OCI-LY7 (cell line): ENCODE data around the gene PLXNB2. TPM values are rescaled to one million over a fixed set of nuclear protein-coding genes. Genes with fewer than 3 reads are reported as not detected.
A peak's percentile ranks its signal among the peaks of the same experiment; 100 is the strongest.

ENCODE experiments used
- BruUV-seq: library from RNA; stranded (reverse); fragments of 400-500 nt; replicated peaks from 2 replicates; lab custom pipeline; 2021; lab: Mats Ljungman, UMichigan
- CTCF ChIA-PET: fragments of 300-600 bp; sonication (Branson Sonifier 250); formaldehyde crosslinking; loops from one replicate; lab custom pipeline; 2022; ENCODE audit warnings: antibody characterized with exemption; ENCODE audit not compliant: unreplicated experiment; lab: Charles Lee
- POLR2A ChIA-PET: fragments of 300-600 bp; sonication (Branson Sonifier 250); formaldehyde crosslinking; loops from one replicate; lab custom pipeline; 2022; ENCODE audit warnings: antibody characterized with exemption; lab: Charles Lee
- DNase-seq: peaks from one replicate; pipeline ENCODE4 v3.0.0-alpha.2; 2015; ENCODE audit warnings: low spot score
- H2AFZ ChIP-seq: fragments of 200-600 bp; sonication (generic), shearing (Covaris generic); 2 replicates; pipeline ENCODE4 v1.6.1; 2014; ENCODE audit warnings: mild to moderate bottlenecking, antibody characterized with exemption, low read length, moderate library complexity
- H3K27ac ChIP-seq: fragments of 200-600 bp; sonication (generic); 2 replicates; pipeline ENCODE4 v1.5.1; 2014; ENCODE audit warnings: mixed run types, low read depth, mild to moderate bottlenecking, moderate library complexity, low read length, inconsistent platforms; ENCODE audit not compliant: poor library complexity, severe bottlenecking
- H3K36me3 ChIP-seq: fragments of 200-600 bp; sonication (generic); 2 replicates; pipeline ENCODE4 v1.6.1; 2014; ENCODE audit warnings: mild to moderate bottlenecking, antibody characterized with exemption, low read length, moderate library complexity, mixed read lengths; ENCODE audit not compliant: insufficient read depth
- H3K4me1 ChIP-seq: fragments of 200-600 bp; sonication (generic); 2 replicates; pipeline ENCODE4 v1.5.1; 2014; ENCODE audit warnings: mild to moderate bottlenecking, low read length; ENCODE audit not compliant: insufficient read depth, poor library complexity, severe bottlenecking
- H3K4me2 ChIP-seq: fragments of 200-600 bp; sonication (generic); 2 replicates; pipeline ENCODE4 v1.6.1; 2014; ENCODE audit warnings: mild to moderate bottlenecking, low read length
- H3K4me3 ChIP-seq: fragments of 200-600 bp; sonication (generic); 2 replicates; pipeline ENCODE4 v1.5.1; 2014; ENCODE audit warnings: mild to moderate bottlenecking, low read depth, low read length; ENCODE audit not compliant: poor library complexity, severe bottlenecking
- H3K79me2 ChIP-seq: fragments of 200-600 bp; sonication (generic); 2 replicates; pipeline ENCODE4 v1.6.1; 2016; ENCODE audit warnings: low read depth, mild to moderate bottlenecking, low read length, moderate library complexity, mixed read lengths; ENCODE audit not compliant: insufficient read depth
- H3K9me2 ChIP-seq: fragments of 200-600 bp; sonication (generic); 2 replicates; pipeline ENCODE4 v1.6.1; 2016; ENCODE audit warnings: mild to moderate bottlenecking, low read length, mixed read lengths; ENCODE audit not compliant: insufficient read depth
- H3K9me3 ChIP-seq: fragments of 200-600 bp; sonication (generic); 2 replicates; pipeline ENCODE4 v1.6.1; 2014; ENCODE audit warnings: mild to moderate bottlenecking, mixed run types, low read length, mixed read lengths
- H4K20me1 ChIP-seq: fragments of 200-600 bp; sonication (generic); 2 replicates; pipeline ENCODE4 v1.6.1; 2014; ENCODE audit warnings: mild to moderate bottlenecking, antibody characterized with exemption, low read length, moderate library complexity, mixed read lengths; ENCODE audit not compliant: insufficient read depth
- CTCF ChIP-seq: fragments of 200-600 bp; sonication (generic); conservative IDR thresholded peaks from 2 replicates; pipeline ENCODE4 v1.5.1; 2014; ENCODE audit warnings: mild to moderate bottlenecking, antibody characterized with exemption, low read length, moderate library complexity, mixed read lengths
- EZH2phosphoT487 ChIP-seq: fragments of 200-600 bp; sonication (generic); IDR thresholded peaks from 2 replicates; pipeline ENCODE4 v1.6.1; 2018; ENCODE audit warnings: low read depth, borderline replicate concordance, mild to moderate bottlenecking, mixed run types, antibody characterized with exemption, low read length, moderate library complexity, mixed read lengths
- intact Hi-C: fragments of 100-400 bp; cut with micrococcal nuclease; formaldehyde crosslinking; loops from one replicate; pipeline ENCODE4 v1.10.0; 2022; ENCODE audit not compliant: unreplicated experiment
- total RNA-seq, 2 experiments: library from RNA; depleted of rRNA in 1 of 2; stranded (reverse); fragments of >200 nt in 1 of 2; shearing (Covaris generic) in 1 of 2; gene quantifications; 2 replicates each; pipeline ENCODE4 v1.2.3, GENCODE V29; 2014 to 2022

Gene PLXNB2
- total RNA-seq, 2 experiments from 2014 or later: 10.7 to 39.2 TPM

- H3K4me1 ChIP-seq: peaks cover 16% of the 10 kb centered on the region
- no peak overlapping the region for H3K4me3 ChIP-seq
- peaks cover 16% of the 10 kb centered on the region; the same call in 1 of the 2 replicates for H3K36me3 ChIP-seq
- no peak for TF ChIP-seq EZH2phosphoT487
- peak; percentile 94 for TF ChIP-seq CTCF
- ChIA-PET CTCF (interaction anchor here (0.6 to 1.5 kb wide), 13 partner anchors 12 to 150 kb away, joined by 3 to 20 read pairs (median 6); partner anchors contain the start of gene TUBGCP6), POLR2A (interaction anchor here (0.5 to 1.1 kb wide), 6 partner anchors 8 to 416 kb away, joined by 3 to 5 read pairs (median 4); no protein-coding TSS in a partner anchor)
- DNase-seq: peak; percentile 86
- peaks cover 5% of the 10 kb centered on the region; the same call in 1 of the 2 replicates for H3K9me3 ChIP-seq
- peak overlapping the region; percentile 40 for H3K27ac ChIP-seq
- no peak overlapping the region for H3K4me2 ChIP-seq
- no peak overlapping the region for H2AFZ ChIP-seq
- no peaks in the 10 kb centered on the region for H3K79me2 ChIP-seq
- H4K20me1 ChIP-seq: no peaks in the 10 kb centered on the region
- BruUV-seq: no TSS peak
- intact Hi-C loops: loop anchor here (1.0 to 2.0 kb wide), 3 partner anchors 43 to 66 kb away; partner anchors contain the start of gene DENND6B
- H3K9me2 ChIP-seq: no peaks in the 10 kb centered on the region
Measured at GRCh38 chr22:50276143-50276542, 31.3 kb downstream of the PLXNB2 start.

GRCh38 chr22:50275181-50276055 is 32.0 kb downstream of the PLXNB2 start:
- intact Hi-C loops: loop anchor here (1.0 to 2.0 kb wide), 3 partner anchors 43 to 67 kb away; partner anchors contain the start of gene DENND6B
- H2AFZ ChIP-seq: no peak overlapping the region
- CTCF ChIA-PET: interaction anchor here (1.0 to 1.5 kb wide), 4 partner anchors 13 to 52 kb away, joined by 3 to 20 read pairs (median 7); no protein-coding TSS in a partner anchor
- peaks cover 5% of the 10 kb centered on the region; the same call in 1 of the 2 replicates for H3K9me3 ChIP-seq
- no peak overlapping the region for H3K4me3 ChIP-seq
- H3K4me2 ChIP-seq: no peak overlapping the region
- peaks cover 16% of the 10 kb centered on the region; the same call in 1 of the 2 replicates for H3K36me3 ChIP-seq
- no peak overlapping the region for H3K27ac ChIP-seq
- TF ChIP-seq EZH2phosphoT487 (no peak), CTCF (no peak)
- POLR2A ChIA-PET: interaction anchor here (1.1 kb wide), 1 partner anchor 45 kb away, joined by 4 read pairs; no protein-coding TSS in a partner anchor
- H3K9me2 ChIP-seq: no peaks in the 10 kb centered on the region
- H3K4me1 ChIP-seq: peaks cover 23% of the 10 kb centered on the region
- H4K20me1 ChIP-seq: no peaks in the 10 kb centered on the region
- no TSS peak for BruUV-seq
- no peak for DNase-seq
- H3K79me2 ChIP-seq: no peaks in the 10 kb centered on the region
